Measurements from ENCODE around the gene FGD2. TPM values are rescaled to one million over a fixed set of nuclear protein-coding genes. Genes with fewer than 3 reads are reported as not detected.
A peak's percentile ranks its signal among the peaks of the same experiment; 100 is the strongest.

FGD2 gene
- total RNA-seq, 2 donors from 2014 or later, result 10.1 to 11.9 TPM

DNA sequence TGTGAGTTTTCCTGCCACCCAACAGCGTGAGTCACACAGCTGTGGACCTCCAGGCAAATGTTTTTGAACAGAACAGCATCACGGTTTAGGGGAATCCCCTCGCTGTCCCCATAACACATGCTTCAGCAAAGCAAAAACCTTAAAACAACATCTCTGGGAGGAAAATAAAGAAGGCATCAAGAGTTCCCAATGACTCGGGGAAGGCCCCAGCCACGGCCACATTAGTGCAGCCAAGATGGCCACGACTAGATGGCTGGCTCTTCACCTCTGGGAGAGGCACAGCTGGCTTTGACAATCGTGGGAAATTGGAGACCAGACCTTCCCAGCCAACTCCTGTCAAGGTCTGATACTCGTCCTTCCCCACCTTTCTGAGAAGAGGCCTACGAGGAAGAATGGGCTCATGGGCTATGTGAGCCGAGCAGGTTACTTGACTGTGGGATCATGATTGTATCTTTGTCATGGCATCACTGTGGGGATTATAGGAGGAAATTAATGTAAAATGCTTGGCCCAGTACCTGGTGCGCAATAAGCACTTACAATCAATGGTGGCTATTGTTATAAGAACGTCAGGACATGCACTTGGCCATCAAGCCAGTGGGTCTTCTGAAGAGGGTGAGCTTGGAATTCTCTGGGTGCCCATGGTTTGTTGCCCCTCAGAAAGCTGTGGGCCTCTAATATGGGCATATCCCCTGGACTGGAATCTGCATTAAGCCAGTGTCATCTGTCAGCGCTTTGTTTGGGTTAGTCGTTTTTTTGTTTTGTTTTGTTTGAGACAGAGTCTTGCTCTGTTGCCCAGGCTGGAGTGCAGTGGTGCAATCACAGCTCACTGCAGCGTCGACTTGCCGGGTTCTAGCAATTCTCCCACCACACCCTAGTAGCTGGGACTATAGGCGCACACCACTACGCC, 43.6 kb downstream of the FGD2 start:
- intact Hi-C loops (cut with DNase I), result no loop called here
- Histone ChIP-seq H3K27ac (peak overlapping the region; percentile 44 to 81 (median 78)), H3K36me3 (replicated peaks in 1 of 2; ENCODE audit: insufficient read depth in 1 of 2, low read depth in 2 of 2) (no peaks in the 10 kb centered on the region), H3K4me3 (no peak overlapping the region), H3K4me1 (peaks cover 61% of the 10 kb centered on the region), H3K27me3 (no peaks in the 10 kb centered on the region), H3K9me3 (no peaks in the 10 kb centered on the region)
- TF ChIP-seq POLR2A (IDR thresholded peaks at IDR 0.05), result no peak
- TF ChIP-seq, protein P1, sequence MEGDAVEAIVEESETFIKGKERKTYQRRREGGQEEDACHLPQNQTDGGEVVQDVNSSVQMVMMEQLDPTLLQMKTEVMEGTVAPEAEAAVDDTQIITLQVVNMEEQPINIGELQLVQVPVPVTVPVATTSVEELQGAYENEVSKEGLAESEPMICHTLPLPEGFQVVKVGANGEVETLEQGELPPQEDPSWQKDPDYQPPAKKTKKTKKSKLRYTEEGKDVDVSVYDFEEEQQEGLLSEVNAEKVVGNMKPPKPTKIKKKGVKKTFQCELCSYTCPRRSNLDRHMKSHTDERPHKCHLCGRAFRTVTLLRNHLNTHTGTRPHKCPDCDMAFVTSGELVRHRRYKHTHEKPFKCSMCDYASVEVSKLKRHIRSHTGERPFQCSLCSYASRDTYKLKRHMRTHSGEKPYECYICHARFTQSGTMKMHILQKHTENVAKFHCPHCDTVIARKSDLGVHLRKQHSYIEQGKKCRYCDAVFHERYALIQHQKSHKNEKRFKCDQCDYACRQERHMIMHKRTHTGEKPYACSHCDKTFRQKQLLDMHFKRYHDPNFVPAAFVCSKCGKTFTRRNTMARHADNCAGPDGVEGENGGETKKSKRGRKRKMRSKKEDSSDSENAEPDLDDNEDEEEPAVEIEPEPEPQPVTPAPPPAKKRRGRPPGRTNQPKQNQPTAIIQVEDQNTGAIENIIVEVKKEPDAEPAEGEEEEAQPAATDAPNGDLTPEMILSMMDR (IDR thresholded peaks at IDR 0.05), result no peak
- DNase-seq (peak; percentile 78 to 90 (median 88)), ATAC-seq (peak; percentile 78)
- WGBS, 2 donors, result 49 to 60% methylated on average over 19 of the region's 19 CpGs

DNA sequence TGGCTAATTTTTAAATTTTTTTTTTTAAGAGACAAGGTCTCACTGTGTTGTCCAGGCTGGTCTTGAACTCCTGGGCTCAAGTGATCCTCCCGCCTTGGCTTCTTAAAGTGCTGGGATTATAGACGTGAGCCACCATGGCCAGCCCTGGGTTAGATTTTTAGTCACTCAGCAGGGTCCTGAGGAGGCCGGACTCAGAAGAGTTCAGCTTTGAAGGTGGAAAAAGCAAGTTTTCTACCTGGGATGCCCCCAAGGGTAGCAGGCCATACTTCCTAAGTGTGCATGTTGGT, 44.2 kb downstream of the FGD2 start:
- Histone ChIP-seq H3K4me3 (no peak overlapping the region), H3K9me3 (no peaks in the 10 kb centered on the region), H3K27ac (peak overlapping the region; percentile 44 to 81 (median 78)), H3K27me3 (no peaks in the 10 kb centered on the region), H3K36me3 (replicated peaks in 1 of 2; ENCODE audit: insufficient read depth in 1 of 2, low read depth in 2 of 2) (no peaks in the 10 kb centered on the region), H3K4me1 (peaks cover 61% of the 10 kb centered on the region)
- TF ChIP-seq POLR2A (IDR thresholded peaks at IDR 0.05), result no peak
- TF ChIP-seq, protein P1 (IDR thresholded peaks at IDR 0.05), result no peak
- intact Hi-C loops (cut with DNase I), result loop anchor here (10.0 kb wide), 1 partner anchor 55 kb away; no protein-coding TSS in a partner anchor
- WGBS, 2 donors, result 78 to 96% methylated on average over 3 of the region's 3 CpGs
- DNase-seq (no peak), ATAC-seq (no peak)

DNA sequence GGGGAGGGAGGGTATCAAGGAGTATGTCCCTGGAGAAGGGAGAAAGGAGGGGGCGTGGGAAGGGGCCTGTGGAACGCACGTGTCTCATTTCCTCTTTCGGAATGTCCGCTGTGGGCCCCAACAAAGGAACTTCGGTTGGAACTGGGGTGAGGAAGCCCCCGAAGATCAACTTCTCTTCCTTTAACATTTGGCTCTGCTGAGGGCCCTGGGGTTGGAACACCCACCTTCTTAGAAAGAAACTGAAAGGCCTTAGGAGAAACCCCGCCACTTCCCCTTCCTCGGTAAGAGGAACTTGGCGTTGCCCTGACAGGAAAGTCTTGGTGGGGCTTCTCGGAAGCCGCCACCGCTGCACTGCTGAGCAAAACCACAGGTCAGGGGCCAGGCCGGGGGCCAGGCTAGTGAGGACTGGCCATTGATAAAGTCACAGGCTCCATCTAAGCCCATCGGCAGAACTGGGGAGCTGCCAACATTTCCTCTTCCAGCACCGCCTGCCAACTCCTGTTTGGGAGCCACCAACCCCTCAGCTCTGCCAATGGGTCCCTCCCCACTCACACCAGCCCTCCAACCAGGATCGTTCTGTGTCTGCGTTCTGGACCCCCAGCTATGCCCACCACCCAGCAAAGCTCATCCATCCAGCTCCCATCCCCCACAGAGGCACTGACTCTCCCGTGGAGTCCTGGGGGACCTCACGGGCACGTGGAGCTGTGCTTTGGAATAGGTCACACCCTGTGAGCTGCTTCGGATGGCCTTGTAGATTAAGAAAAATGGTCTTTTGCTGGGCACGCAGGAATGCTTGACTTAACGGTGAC, 44.8 kb downstream of the FGD2 start:
- H3K4me3 ChIP-seq, result no peak overlapping the region

DNA sequence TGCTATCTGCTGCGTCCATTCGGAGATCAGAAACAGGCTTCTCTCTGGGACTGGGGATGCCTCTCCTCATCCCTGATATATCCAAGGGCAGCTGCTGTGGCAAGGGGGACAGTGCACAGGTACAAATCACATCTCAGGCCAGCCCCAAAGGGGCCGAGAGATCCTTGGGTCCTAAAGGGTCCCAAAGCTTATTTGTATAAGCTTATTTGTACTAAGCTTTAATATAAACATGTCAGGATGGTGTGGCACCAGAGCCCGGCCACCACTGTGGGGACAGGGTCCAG, 45.3 kb downstream of the FGD2 start:
- Histone ChIP-seq H3K9me3 (no peaks in the 10 kb centered on the region), H3K4me3 (no peak overlapping the region), H3K27ac (peak overlapping the region in 2 of 4 donors; percentile 3 to 77), H3K4me1 (peaks cover 60% of the 10 kb centered on the region), H3K27me3 (no peaks in the 10 kb centered on the region), H3K36me3 (replicated peaks in 1 of 2; ENCODE audit: insufficient read depth in 1 of 2, low read depth in 2 of 2) (no peaks in the 10 kb centered on the region)
- 53 to 56% methylated on average over 4 of the region's 4 CpGs for WGBS, 2 donors
- intact Hi-C loops (cut with DNase I), result loop anchor here (10.0 kb wide), 1 partner anchor 54 kb away; no protein-coding TSS in a partner anchor
- no peak for ATAC-seq
- TF ChIP-seq POLR2A (IDR thresholded peaks at IDR 0.05), result no peak
- TF ChIP-seq, protein P1 (IDR thresholded peaks at IDR 0.05), result no peak
- no peak for DNase-seq

More for the DNA sequence above, 44.8 kb downstream of the FGD2 start:
- DNase-seq, result peak in 3 of 4 donors; percentile 32 to 79 (median 36)
- no peak for ATAC-seq
- H3K27me3 ChIP-seq, result no peaks in the 10 kb centered on the region
- TF ChIP-seq, protein P1 (IDR thresholded peaks at IDR 0.05), result no peak
- no peak for TF ChIP-seq POLR2A (IDR thresholded peaks at IDR 0.05)
- peaks cover 61% of the 10 kb centered on the region for H3K4me1 ChIP-seq
- peak overlapping the region; percentile 3 to 81 (median 78) for H3K27ac ChIP-seq
- 50 to 68% methylated on average over 21 to 24 of the region's 24 CpGs for WGBS, 2 donors
- intact Hi-C loops (cut with DNase I), result loop anchor here (10.0 kb wide), 1 partner anchor 55 kb away; no protein-coding TSS in a partner anchor
- H3K9me3 ChIP-seq, result no peaks in the 10 kb centered on the region
- H3K36me3 ChIP-seq (replicated peaks in 1 of 2; ENCODE audit: insufficient read depth in 1 of 2, low read depth in 2 of 2), result no peaks in the 10 kb centered on the region

Data from body of pancreas (tissue), 4 donors.